GM12892 (cell line): ENCODE data around the gene GPN3.
"Not testable (repeated sequence)": the region's sequence is repeated elsewhere in the genome, so short reads cannot be mapped to it uniquely, and the experiment has no call there.

Experiments used
- DNase-seq: peaks from one replicate; pipeline ENCODE4 v3.0.0; 2011; ENCODE audit not compliant: insufficient read length
- FAIRE-seq: peaks from 2 replicates; lab custom pipeline; 2011; peaks lifted over from hg19 to GRCh38; lab: Jason Lieb, UNC
- POLR2A ChIP-seq: IDR thresholded peaks from 2 replicates; pipeline ENCODE4 v1.6.1; 2011; ENCODE audit warnings: low read depth, low read length, control low read depth
- POLR2AphosphoS5 ChIP-seq: IDR thresholded peaks from 2 replicates; pipeline ENCODE4 v1.6.1; 2011; ENCODE audit warnings: low read depth, low read length, control low read depth
- TAF1 ChIP-seq: IDR thresholded peaks from 2 replicates; pipeline ENCODE4 v1.6.1; 2011; ENCODE audit warnings: low read depth, mild to moderate bottlenecking, control low read depth, low read length, borderline replicate concordance

Gene GPN3

DNA sequence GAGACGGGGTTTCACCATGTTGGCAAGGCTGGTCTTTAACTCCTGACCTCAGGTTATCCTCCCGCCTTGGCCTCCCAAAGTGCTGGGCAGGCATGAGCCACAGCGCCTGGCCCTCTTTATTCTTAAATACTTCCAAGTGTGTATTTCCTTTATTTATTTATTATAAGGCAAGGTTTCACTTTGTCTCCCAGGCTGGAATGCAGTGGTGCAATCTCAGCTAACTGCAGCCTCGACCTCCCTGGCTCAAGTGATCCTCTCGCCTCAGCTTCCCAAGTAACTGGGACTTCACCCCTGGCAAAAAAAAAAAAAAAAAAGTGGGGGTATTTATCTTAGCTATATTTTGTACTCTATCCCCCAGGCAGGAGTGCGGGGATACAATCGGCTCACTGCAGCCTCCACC is 7.4 kb upstream of the GPN3 start:
- no peak for TF ChIP-seq POLR2A
- TF ChIP-seq POLR2AphosphoS5 = no peak
- no peak for TF ChIP-seq TAF1
- DNase-seq (no peak), FAIRE-seq (no peak)

DNA sequence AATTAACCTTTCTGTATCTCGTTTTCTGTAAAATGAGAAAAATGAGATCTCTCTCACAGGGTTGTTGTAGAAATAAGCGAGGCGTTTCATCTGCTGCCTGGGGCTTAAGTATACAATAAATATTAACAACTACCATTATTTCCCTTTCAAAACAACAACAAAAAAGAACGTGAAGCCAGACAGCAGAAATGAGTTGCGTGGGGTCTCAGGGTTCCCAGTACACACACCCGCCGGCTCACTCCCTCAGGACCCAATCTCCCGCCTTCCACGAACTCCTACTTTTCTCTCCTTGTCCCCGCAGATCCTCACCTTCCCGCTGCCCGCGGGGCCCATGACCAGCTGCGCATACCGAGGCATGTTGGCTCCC is 227 bp downstream of the GPN3 start:
- DNase-seq = no peak
- TF ChIP-seq POLR2A = no peak
- TF ChIP-seq POLR2AphosphoS5 = no peak
- TF ChIP-seq TAF1 = no peak
- no peak for FAIRE-seq

DNA sequence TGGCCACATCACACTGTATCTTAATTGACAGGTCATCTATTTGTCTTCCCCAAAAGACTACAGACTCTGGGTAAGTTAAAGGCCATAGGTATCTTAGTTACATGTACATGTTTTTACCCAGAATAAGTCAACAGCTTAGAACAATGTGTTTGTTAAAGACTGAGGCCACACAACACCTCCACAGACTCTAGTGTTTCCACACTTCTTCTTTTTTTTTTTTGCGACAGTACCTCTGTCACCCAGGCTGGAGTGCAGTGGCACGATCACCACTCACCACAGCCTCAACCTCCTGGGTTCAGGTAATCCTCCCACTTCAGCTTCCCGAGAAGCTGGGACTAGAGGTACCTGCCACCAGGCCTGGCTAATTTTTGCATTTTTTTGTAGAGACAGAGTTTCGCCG is 1.3 kb downstream of the GPN3 start:
- TF ChIP-seq POLR2A = no peak
- no peak for TF ChIP-seq TAF1
- no peak for TF ChIP-seq POLR2AphosphoS5
- DNase-seq = no peak
- FAIRE-seq = no peak

DNA sequence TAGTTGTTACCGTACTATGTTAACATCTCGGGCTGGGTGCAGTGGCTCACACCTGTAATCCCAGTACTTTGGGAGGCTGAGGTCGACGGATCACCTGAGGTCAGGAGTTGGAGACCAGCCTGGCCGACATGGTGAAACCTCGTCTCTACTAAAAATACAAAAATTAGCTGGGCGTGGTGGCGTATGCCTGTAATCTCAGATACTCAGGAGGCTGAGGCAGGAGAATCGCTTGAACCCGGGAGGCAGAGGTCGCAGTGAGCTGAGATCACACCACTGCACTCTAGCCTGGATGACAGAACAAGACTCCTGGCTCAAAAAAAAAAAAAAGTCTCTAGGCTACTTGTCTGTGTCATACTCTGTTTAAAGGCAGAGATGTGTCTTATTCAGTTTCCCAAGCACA is 2.3 kb downstream of the GPN3 start:
- not testable (repeated sequence) for FAIRE-seq, DNase-seq

DNA sequence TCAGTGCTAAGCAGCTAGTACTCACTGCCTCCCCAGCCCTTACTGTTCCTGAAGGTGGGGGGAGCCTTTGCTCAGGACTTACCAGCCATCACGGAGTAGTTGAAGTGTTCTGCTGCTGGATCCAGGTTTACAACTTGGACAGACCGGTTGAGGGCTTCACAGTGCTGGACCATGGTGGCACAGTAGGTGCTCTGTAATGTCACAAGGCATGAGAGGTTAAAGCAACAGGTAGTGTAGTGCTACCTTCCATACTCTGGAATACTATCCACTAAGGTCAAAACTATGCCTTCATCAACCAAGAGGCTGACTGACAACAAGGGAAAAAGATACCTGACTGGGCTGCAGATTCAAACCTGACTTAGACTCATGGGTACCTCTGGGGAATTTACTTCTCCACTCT is 3.0 kb downstream of the GPN3 start:
- FAIRE-seq (no peak), DNase-seq (no peak)
- no peak for TF ChIP-seq TAF1
- TF ChIP-seq POLR2AphosphoS5 = no peak
- no peak for TF ChIP-seq POLR2A

DNA sequence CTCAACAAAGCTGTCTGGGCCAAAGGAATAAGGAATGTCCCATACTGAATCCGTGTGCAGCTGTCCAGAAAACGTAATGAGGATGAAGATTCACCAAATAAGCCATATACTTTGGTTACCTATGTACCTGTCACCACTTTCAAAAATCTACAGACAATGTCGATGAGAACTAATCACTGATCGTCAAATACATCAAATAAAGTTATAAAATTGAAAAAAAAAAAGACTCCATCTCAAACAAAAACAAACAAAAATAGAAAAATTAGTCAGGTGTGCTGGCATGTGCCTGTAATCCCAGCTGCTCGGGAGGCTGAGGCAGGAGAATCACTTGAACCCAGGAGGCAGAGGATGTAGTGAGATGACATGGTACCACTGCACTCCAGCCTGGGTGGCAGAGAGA is 6.9 kb downstream of the GPN3 start:
- not testable (repeated sequence) for DNase-seq, FAIRE-seq

DNA sequence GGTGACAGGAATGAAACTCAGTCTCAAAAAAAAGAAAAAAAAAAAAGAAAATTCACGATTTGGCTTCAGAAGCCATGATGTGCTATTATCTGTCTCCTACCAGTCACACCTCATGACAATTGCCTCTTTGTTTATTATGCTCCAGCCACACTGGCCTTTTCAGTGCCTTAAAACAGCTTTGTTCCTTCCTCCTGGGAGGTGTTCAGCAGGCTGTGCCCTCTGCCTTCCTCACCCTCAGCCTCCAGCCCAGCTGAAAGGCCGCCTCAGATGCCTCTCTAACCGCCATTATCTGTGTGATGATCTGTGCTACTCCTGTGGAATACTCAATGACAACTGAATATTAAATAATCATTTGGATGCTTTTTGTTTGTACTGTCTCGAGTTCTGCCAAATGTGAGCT is 9.3 kb downstream of the GPN3 start:
- DNase-seq (no peak), FAIRE-seq (no peak)
- TF ChIP-seq POLR2AphosphoS5 (no peak), POLR2A (no peak), TAF1 (no peak)

DNA sequence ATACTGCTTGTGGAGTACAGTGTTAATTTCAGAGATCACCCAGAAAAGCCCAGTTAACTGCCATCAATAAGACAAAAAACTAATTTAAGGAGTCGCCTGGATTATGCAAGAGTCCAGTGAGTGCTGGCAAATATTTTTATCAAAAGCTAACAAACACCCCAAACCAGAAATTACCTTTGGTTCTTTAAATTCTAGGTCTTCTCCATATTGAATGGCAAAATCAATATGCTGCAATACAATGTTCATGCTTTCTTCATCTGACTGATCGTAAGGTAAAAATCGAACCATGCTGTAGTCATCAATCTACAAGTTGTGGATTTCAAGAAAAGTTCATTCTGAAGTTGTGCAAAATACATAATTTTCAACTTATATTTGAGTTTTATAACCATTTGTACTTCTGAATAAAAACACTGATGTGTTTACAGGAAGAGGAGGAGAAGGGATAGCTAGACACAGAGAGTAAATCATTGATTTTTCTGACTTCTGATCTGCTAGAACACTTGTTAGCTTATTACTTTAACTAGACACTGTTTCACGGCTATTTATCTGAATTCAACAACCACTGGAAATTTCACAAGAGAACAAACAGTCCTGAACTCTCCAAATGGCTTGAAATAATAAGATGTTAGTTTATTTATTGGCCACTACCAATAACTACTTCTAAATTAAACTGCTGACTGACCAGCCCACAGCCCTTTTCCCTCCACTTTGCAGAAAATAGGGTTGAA is 14.3 kb downstream of the GPN3 start:
- no peak for DNase-seq
- FAIRE-seq = no peak
- TF ChIP-seq TAF1 (no peak), POLR2A (no peak), POLR2AphosphoS5 (no peak)

DNA sequence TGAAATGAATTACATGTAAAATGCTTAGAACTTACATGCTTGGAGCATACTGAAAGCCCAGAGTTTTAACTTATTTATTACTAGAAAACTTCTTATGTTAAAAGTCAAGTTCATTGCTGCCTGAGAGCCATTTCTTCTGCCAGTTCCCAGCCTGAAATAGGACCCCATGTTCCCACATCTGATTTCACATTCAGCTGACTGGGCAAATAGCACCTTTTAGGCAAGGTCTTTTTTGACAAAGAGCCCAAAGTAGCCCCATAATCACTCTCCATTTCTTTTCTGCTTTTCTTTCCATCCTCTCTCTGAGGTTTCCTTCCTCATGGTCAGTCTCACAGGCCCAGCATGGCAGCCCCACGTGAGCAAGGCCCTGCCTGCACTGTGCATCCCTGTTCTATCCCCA is 16.8 kb downstream of the GPN3 start:
- no peak for TF ChIP-seq TAF1
- TF ChIP-seq POLR2AphosphoS5 = no peak
- TF ChIP-seq POLR2A = no peak
- no peak for DNase-seq
- no peak for FAIRE-seq

DNA sequence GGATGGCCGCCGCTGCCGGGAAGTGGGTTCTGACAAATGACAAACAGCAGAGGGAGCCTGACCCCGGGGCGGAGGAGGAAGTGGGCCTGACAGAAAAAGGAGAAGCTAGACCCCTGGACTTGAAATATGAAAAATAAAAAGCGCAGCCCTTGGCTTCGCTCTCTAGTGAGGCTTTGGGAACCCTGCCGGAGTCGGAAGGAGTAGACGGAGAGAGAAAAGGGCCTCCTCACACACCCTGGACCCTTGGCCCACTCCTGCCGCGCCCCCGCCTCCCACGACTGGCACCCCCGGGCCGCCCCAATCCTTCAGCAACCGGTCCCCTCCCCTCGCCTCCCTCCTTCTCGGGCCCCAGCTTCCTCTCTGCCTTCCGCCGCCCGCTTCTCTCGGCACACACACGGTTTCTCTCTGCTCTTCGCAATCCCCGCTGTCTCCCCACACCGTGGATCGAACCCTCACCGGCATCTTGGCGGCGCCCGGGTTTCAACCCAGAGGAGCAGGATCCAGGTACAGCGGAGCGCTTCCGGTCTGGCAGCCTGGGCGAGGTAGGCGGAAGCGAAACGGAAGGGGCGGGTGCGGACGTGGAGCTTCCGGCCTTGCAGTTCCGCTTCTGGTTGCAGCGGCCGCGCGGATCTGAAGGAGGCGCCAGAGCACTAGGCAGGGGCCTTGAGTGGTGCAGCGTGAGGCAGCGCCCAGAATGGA is 18.1 kb downstream of the GPN3 start, which contains the start of gene ARPC3:
Gene ARPC3 (minus strand): TSS at position 539 of the 699 bp plus-strand sequence. CDS start 77 bp downstream, at position 462.
- TF ChIP-seq TAF1 (peak; percentile 82), POLR2A (peak; percentile 86), POLR2AphosphoS5 (peak; percentile 75)
- peak; percentile 80 for DNase-seq
- peak; percentile 96 for FAIRE-seq

DNA sequence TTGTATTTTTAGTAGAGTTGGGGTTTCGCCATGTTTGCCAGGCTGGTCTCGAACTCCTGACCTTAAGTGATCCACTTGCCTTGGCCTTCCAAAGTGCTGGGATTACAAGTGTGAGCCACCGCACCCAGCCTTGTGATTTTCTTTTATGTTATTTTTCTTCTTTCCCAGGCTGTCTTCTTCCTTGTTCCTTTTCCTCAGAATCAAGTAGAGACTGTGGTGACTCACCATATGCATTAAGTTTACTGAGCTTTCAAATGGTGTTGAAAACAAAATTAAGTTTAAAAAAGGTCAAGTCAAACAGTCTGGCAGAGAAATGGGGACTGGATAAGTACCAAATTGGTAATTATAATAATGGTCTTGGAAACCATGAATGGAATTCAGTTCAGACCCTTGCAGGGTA is 23.6 kb downstream of the GPN3 start:
- TF ChIP-seq POLR2AphosphoS5 (no peak), TAF1 (no peak), POLR2A (no peak)
- DNase-seq (no peak), FAIRE-seq (no peak)

DNA sequence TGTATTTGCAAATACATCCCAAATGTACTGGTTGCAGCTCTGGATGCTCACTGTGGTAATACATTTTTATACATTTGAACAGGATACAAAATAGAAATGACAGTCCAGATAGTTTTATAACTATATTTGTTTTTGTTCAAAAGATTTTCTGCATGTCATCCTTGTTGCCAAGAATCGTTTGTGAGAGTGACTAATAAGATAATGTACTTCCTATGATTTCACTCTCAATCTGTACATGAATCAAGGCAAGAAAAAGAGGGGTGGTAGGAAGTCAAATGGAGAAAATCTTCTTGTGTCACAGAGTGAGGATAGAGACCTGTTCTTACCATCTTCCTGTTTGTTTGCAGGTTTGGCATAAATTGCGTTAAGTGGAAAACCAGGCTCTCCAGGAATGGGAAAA is 31.8 kb downstream of the GPN3 start:
- no peak for TF ChIP-seq TAF1
- no peak for TF ChIP-seq POLR2A
- TF ChIP-seq POLR2AphosphoS5 = no peak
- DNase-seq (no peak), FAIRE-seq (no peak)
